ENCODE results near the gene FCAR.
"Not testable (repeated sequence)": the region's sequence is repeated elsewhere in the genome, so short reads cannot be mapped to it uniquely, and the experiment has no call there.

Gene FCAR

GRCh38 chr19:54873990-54874389 lies at the start of gene FCAR:
FCAR (plus strand) TSS chr19:54874235; CDS start chr19:54874290, 55 bp downstream.
- DNase-seq (ENCODE audit: low read depth in 3 of 3): no peak

- DNase-seq (ENCODE audit: low read depth in 3 of 3): not testable (repeated sequence)
Measured at GRCh38 chr19:54824416-54824815, 49.6 kb upstream of the FCAR start.

- not testable (repeated sequence) for DNase-seq (ENCODE audit: low read depth in 3 of 3)
Measured at GRCh38 chr19:54825326-54825725, 48.7 kb upstream of the FCAR start.

- DNase-seq (ENCODE audit: low read depth in 3 of 3): not testable (repeated sequence)
Measured at GRCh38 chr19:54828064-54828463, 46.0 kb upstream of the FCAR start.

GRCh38 chr19:54832496-54832895 lies 41.5 kb upstream of the FCAR start, which contains the start of gene KIR2DS4:
KIR2DS4 (plus strand) TSS chr19:54832676.
- DNase-seq (ENCODE audit: low read depth in 3 of 3): not testable (repeated sequence)

- not testable (repeated sequence) for DNase-seq (ENCODE audit: low read depth in 3 of 3)
Measured at GRCh38 chr19:54835126-54835525, 38.9 kb upstream of the FCAR start.

GRCh38 chr19:54837522-54837921 lies 36.5 kb upstream of the FCAR start:
- DNase-seq (ENCODE audit: low read depth in 3 of 3): not testable (repeated sequence)

GRCh38 chr19:54843171-54843570 lies 30.9 kb upstream of the FCAR start:
- DNase-seq (ENCODE audit: low read depth in 3 of 3): not testable (repeated sequence)

- DNase-seq (ENCODE audit: low read depth in 3 of 3): not testable (repeated sequence)
Measured at GRCh38 chr19:54850061-54850640, 23.9 kb upstream of the FCAR start, which contains the start of gene KIR3DL2. KIR3DL2 (plus strand) TSS chr19:54850443; CDS start chr19:54850476, 33 bp downstream.

- no peak for DNase-seq (ENCODE audit: low read depth in 3 of 3)
Measured at GRCh38 chr19:54850930-54851329, 23.1 kb upstream of the FCAR start.

GRCh38 chr19:54851353-54851752 lies 22.7 kb upstream of the FCAR start:
- DNase-seq (ENCODE audit: low read depth in 3 of 3): no peak

GRCh38 chr19:54855241-54855640 lies 18.8 kb upstream of the FCAR start:
- DNase-seq (ENCODE audit: low read depth in 3 of 3): not testable (repeated sequence)

GRCh38 chr19:54858476-54858875 lies 15.6 kb upstream of the FCAR start:
- DNase-seq (ENCODE audit: low read depth in 3 of 3): not testable (repeated sequence)

- not testable (repeated sequence) for DNase-seq (ENCODE audit: low read depth in 3 of 3)
Measured at GRCh38 chr19:54859421-54859820, 14.6 kb upstream of the FCAR start.

GRCh38 chr19:54863459-54863858 lies 10.6 kb upstream of the FCAR start:
- DNase-seq (ENCODE audit: low read depth in 3 of 3): not testable (repeated sequence)

GRCh38 chr19:54871696-54872095 lies 2.3 kb upstream of the FCAR start:
- DNase-seq (ENCODE audit: low read depth in 3 of 3): no peak

GRCh38 chr19:54875506-54875905 lies 1.5 kb downstream of the FCAR start:
- no peak for DNase-seq (ENCODE audit: low read depth in 3 of 3)

- DNase-seq (ENCODE audit: low read depth in 3 of 3): no peak
Measured at GRCh38 chr19:54877471-54877870, 3.4 kb downstream of the FCAR start.

- DNase-seq (ENCODE audit: low read depth in 3 of 3): no peak
Measured at GRCh38 chr19:54881884-54882283, 7.8 kb downstream of the FCAR start.

GRCh38 chr19:54882758-54883157 lies 8.7 kb downstream of the FCAR start:
- no peak for DNase-seq (ENCODE audit: low read depth in 3 of 3)

GRCh38 chr19:54883228-54883627 lies 9.2 kb downstream of the FCAR start:
- DNase-seq (ENCODE audit: low read depth in 3 of 3): no peak

GRCh38 chr19:54888239-54888638 lies 14.2 kb downstream of the FCAR start:
- DNase-seq (ENCODE audit: low read depth in 3 of 3): no peak

GRCh38 chr19:54889566-54889965 lies 15.5 kb downstream of the FCAR start:
- no peak for DNase-seq (ENCODE audit: low read depth in 3 of 3)

- no peak for DNase-seq (ENCODE audit: low read depth in 3 of 3)
Measured at GRCh38 chr19:54893406-54893805, 19.4 kb downstream of the FCAR start.

Measured in stimulated activated CD4-positive, alpha-beta T cell treated with anti-CD3 and anti-CD28 coated beads, TNF-alpha, amount 100 ng/mL, for 48 hours (primary cell).